GM19397 (cell line): Measurements from ENCODE around the gene ILDR2.
"Not testable (repeated sequence)": the region's sequence is repeated elsewhere in the genome, so short reads cannot be mapped to it uniquely, and the experiment has no call there.

Experiments
- ATAC-seq: cut with Tn5 transposase; IDR thresholded peaks from one replicate; pipeline ENCODE4 v1.9.1; 2021; ENCODE audit warnings: mild to moderate bottlenecking, moderate library complexity; ENCODE audit not compliant: unreplicated experiment

Gene ILDR2

DNA sequence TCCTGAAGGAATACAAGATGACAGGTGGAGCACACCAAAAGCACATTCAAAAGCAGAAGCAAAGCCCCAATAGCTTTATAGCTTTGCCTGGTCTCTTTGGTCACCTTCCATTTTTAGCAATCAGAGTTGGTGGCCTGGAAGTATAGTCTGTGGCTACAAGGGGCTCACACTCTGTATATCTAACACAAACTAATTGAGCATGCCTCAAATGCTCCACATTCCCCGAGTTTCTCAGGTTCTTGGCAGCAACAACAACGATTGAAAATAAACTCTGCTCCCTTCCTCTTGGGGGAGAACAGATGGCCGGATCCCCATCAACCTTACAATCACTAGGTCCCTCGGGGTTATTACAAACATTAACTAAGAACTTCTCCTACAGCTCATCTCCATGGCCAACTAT, 74.4 kb downstream of the ILDR2 start:
- ATAC-seq: no peak

DNA sequence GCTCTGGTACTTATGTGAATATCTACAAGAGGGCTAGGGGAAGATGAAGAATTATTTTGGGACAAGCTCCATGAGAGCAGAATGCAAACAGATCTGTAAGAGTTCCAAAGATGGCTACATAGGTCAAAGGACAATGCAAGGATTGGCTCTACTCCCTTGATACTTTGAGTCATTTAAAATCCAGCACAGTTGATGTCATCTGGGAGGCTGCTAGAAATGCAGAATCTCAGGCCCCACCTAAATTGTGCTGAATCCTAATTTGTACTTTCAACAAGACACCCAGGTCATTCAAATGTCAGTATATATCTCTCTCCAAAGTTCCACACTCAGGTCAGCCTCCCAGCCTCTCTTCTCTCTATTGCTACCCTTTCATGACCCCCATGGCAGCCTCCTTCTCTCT, 75.6 kb downstream of the ILDR2 start:
- ATAC-seq: no peak

DNA sequence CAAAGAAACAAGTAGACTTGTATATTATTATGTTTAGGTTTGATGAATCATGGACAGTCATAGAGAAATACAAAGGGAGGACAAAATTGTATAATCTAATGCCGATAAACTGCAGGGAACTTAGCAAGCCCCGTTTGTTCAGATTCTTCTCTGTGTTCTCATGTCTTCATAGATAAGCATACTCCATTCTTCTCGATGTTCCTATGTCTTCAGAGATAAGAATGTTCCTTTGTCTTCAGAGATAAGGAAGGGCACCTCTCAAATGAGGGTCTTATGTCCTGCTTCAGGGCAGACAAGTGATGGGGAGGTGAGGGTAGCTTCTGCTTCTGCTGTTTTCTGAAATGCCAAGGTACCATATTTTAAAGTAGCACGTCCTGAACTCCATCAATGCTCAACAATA, 79.6 kb downstream of the ILDR2 start:
- no peak for ATAC-seq

DNA sequence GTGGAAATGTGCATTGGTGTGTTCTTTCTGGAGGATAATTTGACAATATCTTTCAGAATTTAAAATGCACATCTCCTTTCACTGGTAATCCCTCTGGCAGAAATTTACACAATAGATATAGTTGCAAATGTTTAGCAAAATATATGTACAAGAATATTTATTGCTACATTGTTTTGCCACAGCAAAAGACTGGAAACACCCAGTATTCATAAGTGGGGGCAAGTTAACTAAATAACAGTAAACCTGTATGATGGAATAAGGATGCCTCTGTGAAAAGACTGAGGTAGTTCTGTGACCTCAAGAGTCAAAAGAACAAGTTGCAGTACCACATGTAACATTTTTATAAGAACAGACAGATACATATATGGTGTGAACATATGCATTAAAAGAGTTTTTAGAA, 85.6 kb downstream of the ILDR2 start:
- no peak for ATAC-seq

DNA sequence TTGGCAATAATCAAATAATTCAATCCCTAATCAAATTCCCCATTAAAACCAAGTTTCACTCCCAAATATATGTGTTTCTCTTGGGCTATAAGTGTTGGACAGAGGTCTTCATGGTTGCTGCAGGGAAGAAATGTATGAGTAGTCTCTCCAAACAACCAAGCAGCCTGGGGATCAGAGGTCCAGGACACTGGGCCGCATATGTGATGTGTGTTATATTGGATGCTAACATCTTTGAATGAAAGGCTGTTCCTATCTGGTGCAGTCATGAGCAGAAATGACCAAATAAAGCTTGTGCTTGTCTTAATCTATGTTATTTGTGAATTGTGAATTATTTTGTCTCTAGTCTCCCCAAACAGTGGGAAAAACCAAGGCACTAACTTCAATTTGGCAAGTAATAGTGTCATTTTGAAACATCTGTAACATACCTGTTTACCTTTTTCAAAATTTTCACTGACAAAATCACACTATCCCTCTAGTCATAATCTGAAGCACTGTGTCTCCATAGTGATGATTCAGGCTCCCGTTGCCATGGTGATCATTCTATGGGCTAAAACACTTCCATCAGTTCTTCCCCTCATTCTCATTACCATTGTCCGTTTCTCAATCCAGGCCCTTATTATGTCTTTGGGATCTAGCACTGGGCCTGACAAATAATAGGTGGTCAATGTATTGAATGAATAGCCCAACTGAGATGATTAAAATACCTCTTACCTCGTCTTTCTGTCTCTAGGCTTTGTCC, 86.8 kb downstream of the ILDR2 start:
- no peak for ATAC-seq

DNA sequence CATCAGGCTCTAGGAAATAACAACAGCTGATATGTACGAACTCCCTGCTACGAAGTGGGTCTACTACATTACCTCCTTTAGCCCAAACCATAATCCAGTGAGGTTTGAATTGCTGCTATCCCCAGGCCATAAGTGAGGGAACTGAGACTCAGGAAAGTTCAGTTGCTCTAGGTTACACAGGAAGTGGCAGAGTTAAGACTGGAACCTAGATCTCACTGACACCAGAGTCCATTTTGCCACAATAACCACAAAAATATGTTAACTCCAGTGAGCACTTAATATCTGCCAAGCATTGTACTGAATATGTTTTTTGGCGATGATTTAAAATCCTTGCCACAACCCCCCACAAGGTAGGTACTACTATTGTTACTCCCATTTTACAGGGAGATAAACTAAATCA, 90.4 kb downstream of the ILDR2 start:
- no peak for ATAC-seq

DNA sequence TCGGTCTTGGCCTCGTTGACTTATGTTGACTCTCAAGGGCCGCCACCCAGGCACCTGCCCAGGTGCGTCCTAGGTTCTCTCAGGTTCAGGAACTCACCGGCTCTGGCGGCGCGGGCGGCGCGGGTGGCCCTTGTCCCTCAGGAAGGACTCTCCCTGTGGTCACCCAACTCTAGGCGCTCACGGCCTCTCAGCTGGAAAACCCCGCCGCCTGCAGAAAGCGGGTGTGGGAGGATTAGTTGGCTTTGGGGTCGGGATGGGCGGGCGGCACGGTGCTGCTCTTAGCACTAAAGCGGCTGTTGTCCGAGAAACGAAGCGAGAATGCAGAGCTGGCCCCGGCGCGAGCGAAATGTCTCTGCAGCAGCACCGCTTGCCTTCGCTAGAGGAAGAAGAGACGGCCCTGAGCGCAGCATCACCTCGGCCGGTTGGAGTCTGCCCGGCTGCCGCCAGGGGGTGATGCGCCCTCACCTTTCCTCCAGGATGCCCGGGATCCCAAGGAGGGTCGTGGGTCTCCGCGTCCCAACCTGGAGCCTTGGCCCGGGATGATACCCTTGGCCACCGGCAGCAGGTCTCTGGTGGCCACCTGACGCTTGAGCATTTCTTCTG, 91.2 kb downstream of the ILDR2 start:
- ATAC-seq: no peak

DNA sequence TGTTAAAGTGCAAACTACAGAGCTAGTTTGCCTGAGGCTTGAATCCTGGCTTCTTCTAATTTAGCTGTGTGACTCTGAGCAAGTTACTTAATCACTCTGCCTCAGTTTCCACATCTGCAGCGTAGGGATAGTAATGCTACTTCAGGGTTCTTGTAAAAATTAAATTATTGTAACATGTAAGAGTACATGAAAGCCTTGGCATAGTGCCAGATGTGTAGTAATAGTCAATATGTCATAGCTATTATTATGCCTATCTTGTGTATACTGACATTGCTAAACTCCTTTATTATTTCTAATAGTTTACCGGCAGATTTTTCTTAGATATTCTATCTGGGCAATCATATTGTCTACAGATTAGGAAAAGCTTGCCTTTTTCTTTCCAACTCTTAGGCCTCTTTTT, 92.4 kb downstream of the ILDR2 start:
- ATAC-seq: no peak

DNA sequence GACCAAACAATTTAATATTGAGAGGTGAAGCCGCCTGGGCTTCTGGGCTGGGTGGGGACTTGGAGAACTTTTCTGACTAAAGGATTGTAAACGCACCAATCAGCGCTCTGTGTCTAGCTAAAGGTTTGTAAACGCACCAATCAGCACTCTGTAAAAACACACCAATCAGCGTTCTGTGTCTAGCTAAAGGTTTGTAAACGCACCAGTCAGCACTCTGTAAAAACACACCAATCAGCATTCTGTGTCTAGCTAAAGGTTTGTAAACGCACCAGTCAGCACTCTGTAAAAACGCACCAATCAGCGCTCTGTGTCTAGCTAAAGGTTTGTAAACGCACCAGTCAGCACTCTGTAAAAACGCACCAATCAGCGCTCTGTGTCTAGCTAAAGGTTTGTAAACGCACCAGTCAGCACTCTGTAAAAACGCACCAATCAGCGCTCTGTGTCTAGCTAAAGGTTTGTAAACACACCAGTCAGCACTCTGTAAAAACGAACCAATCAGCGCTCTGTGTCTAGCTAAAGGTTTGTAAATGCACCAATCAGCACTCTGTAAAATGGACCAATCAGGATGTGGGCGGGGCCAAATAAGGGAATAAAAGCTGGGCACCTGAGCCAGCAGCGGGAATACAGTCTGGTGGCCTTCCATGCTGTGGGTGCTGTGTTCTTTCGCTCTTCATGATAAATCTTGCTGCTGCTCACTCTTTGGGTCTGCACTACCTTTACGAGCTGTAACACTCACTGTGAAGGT, 97.0 kb downstream of the ILDR2 start:
- ATAC-seq: not testable (repeated sequence)

DNA sequence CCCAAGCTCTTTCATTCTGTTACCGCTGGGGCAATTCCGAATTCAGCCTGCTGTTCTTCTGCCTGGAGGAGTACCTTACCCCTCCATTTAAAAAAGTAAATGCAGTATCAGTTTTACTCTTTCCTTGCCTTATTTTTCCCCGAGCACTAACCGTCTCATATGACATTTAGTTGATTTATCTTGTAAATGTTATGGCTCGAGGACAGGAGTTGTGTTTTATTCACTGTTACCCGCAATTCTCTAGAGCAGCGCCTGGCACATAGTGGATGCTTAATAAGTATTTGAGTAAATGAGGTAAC, 98.9 kb downstream of the ILDR2 start:
- ATAC-seq: no peak

DNA sequence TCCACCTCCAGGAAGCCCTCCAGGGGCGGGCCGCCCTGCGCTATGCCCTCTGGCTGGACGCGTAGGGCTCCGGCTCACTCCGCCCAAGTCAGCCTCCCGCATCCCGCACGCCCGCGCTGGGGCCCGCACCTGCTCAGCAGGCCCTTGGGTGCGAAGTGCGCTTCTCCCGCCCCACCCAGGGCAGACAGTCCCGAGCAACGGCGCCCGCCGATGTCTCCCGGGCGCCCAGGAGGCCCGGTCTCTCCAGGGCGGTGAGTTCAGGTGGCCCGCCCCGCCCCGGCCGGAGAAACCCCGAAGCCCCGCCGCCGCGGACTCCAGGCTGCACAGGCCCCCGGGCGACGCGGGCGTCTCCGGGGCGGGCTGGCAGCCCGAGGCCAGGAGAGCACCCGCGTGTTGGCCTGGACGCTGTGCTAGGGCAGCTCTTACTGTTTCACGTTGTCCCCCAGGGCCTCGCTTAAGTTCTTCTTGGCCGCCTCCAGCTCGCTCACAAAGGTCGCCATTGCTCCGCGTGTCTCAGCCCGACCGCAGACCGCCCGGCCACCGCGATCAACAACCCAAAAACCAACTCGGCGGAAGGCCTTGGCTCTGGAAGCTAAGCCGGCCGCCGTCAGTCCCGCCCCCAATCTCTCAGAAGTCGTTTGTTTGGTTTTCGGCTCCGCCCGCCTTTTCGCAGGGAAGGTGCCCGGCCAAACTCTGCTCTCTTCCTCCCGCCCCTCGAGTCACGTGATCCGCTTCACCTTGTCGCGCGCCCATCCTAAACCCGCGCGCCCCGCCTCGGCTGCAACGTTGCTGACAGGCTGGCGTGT, 99.4 kb downstream of the ILDR2 start, which contains the start of gene TADA1:
TADA1 (minus strand) TSS at position 531 of the 806 bp plus-strand sequence; CDS start at position 500, 31 bp downstream.
- ATAC-seq: peak; percentile 89

DNA sequence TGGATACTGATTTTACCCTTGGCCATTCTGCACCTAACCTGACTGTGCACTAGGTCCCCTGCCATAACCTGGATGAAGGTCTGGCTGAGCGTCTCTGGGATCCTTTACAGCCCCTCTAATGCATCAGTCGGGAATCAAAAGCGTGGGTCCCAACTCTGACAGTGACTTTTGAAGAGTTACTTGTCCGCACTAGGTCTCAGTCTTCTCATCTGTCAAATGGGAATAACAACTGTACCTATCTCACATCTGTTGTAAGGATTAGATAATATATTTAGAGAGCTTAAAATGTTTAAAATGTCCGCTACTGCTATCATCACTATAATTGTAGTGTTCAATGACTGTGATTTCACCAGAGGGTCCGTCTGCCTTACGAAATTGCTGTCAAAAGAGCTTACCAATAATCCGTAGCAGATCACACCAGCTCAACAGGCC, 100.0 kb downstream of the ILDR2 start:
- no peak for ATAC-seq

DNA sequence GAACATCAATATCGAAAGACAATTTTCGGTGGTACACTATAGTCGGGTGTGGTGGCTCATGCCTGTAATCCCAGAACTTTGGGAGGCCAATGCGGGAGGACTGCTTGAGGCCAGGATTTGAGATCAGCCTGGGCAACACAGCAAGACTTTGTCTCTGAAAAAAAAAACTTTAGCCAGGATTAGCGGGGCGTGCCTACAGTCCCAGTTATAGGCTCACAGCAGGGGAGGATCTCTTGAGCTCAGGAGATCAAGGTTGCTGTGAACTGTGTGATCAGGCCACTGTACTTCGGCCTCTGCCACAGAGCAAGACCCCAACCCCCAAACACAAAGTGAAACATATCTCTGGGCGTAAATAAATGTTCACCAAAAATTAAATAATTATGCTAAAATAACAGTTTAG, 100.9 kb downstream of the ILDR2 start:
- ATAC-seq: no peak

DNA sequence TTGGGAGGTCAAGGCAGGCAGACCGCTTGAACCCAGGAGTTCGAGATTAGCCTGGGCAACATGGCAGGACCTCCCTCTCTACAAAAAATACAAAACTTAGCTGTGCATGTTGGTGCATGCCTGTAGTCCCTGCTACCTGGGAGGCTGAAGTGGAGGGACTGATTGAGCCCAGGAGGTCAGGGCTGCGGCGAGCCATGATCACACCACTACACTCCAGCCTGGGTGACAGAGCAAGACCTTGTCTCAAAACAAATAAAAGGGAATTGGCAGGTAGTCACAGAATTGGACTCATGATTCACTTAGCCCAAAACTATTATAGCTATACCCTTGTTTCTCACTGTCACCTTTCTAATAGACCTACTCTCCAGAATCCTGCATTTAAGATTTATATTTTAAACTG, 104.8 kb downstream of the ILDR2 start:
- ATAC-seq: no peak

DNA sequence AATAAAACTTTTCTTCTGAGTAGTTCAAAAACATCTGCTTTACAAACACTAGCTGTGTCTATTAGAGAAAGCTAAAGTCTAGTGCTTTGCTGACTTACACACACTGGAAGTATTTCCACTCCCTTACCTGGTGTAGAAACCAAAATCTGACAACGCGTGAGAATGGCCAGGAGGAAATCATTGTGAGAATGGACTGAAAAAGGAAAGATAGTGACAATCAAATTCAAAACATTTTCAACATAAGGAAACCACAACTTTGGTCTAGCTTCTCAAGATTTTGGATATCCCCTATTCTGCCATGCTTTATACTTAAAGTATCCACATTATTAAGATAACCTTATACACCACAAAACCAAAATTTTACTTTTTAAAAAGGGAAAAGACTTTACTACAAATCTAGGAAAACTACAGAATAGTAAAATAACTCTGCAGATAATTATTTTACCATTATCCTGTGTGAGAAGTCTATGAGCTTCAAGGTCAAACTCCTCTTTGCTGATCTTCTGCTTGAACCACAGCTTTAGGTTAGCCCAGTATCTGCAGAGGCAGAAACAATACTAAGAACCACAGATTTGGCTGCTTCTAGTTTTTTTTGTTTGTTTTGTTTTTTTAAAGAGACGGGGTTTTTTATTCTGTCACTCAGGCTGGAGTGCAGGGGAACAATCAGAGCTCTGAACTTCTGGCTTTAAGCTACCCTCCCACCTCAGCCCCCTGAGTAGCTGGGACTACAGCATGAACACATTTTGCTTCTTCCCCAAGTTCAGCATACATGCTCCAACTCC, 105.8 kb downstream of the ILDR2 start:
- ATAC-seq: no peak

DNA sequence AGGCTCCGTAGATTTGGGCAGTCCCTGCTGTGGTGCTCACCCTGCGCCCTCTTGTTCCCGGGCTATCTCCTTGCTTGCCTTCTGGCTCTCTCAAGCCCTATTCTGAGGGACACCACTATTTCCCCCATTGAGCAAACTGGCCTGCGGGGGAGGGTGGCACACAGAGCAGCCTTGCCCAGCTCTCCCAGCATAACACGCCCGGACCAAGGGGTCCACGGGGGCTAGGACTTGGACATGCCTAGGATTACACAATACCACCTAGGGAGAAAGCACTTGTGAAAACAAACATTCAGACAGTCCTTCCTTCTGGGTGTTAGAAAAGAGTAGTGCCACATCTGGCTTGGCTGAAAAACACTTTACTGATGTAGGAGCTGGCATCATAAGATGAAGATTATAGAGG, 106.7 kb downstream of the ILDR2 start:
- no peak for ATAC-seq

DNA sequence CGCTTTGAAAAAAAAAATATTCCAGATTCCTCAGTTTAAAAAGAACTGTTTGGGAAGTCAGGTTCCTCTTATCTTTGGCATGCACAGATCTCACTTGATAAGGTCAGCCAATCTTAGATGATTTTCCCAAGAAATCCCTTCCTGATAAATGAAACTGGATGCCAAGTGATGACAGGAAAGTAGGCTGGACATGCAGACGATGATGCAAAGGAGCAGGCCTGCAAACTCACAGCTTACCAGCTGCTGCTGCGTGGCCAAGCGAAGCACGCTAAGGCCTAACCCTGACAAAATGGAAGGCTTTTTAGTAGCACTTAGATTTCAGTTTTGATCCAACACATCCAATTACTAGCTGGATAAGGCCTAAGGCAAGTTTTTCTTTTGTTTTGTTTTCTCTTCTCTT, 109.4 kb downstream of the ILDR2 start:
- ATAC-seq: no peak

DNA sequence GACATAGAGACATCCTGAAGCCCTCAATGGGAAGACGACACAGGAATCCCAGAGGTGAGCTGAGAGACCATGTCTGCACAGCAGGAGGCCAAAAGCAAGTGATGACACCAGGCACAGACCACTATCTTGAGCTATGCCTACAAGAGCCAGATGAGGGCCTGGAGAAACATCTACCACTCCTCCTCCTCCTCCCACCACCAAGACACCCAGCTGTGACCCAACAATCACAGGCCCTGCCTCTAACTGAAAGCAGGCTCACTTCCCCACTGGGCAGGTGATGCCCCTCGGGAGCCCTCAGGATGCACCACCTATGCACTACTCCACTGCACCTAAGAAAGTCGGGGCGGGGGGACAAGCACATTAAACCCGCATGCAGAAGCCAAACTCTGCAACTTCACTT, 115.7 kb downstream of the ILDR2 start:
- ATAC-seq: no peak

DNA sequence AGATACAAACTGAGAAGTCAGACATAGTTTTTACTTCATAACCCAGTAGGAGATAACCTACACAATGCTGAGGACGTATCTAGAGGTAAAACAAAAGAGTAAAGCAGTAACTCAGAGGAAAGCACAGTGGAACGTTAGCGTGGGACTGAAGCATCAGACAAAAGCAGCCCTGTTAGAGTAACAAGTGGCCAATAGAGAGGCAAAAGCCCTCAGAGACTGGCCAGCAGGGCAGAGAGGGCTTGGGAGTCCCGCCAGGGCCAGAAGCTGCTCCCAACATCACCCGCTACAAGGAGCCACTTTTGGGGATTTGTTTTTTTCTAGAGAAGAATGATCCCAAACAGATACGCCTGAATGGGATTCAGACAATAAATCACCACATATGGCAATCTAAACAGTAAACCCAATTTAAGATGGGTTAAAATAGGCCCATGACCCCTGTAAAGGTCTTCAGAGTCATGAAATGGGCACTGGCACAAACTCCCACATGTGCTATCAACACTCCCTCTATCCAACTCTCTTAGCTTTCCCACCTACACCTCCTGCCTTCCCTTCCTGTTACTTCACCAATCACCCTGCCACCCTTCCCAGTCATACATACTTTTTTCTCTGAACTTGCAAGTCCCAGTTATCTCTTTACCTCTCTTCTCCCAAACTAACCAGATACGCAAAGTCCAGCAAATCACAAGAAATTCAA, 116.5 kb downstream of the ILDR2 start:
- ATAC-seq: no peak
